HG02870 (cell line): Measurements from ENCODE around the gene CSF1.
"Not testable (repeated sequence)": the region's sequence is repeated elsewhere in the genome, so short reads cannot be mapped to it uniquely, and the experiment has no call there.

Experiments
- ATAC-seq: cut with Tn5 transposase; IDR thresholded peaks from one replicate; pipeline ENCODE4 v1.9.1; 2021; ENCODE audit warnings: mild to moderate bottlenecking, moderate library complexity; ENCODE audit not compliant: unreplicated experiment

Gene CSF1

GRCh38 chr1:109917768-109918606 is 7.3 kb downstream of the CSF1 start:
- no peak for ATAC-seq

- ATAC-seq: no peak
These were observed 8.0 kb downstream of the CSF1 start for GRCh38 chr1:109918671-109919070.

GRCh38 chr1:109919303-109919702 is 8.7 kb downstream of the CSF1 start:
- no peak for ATAC-seq

- not testable (repeated sequence) for ATAC-seq
These were observed 9.7 kb downstream of the CSF1 start for GRCh38 chr1:109920391-109920790.

- no peak for ATAC-seq
These were observed 11.7 kb downstream of the CSF1 start for GRCh38 chr1:109922326-109922725.

- no peak for ATAC-seq
These were observed 12.7 kb downstream of the CSF1 start for GRCh38 chr1:109923131-109923945.

GRCh38 chr1:109923946-109924275 is 13.3 kb downstream of the CSF1 start:
- ATAC-seq: no peak

- no peak for ATAC-seq
These were observed 13.7 kb downstream of the CSF1 start for GRCh38 chr1:109924316-109924715.

- no peak for ATAC-seq
These were observed 14.7 kb downstream of the CSF1 start for GRCh38 chr1:109925159-109925990.

- no peak for ATAC-seq
These were observed 16.1 kb downstream of the CSF1 start for GRCh38 chr1:109926662-109927300.

GRCh38 chr1:109927356-109927755 is 16.7 kb downstream of the CSF1 start:
- ATAC-seq: no peak

- ATAC-seq: no peak
These were observed 17.3 kb downstream of the CSF1 start for GRCh38 chr1:109927911-109928321.

- no peak for ATAC-seq
These were observed 18.0 kb downstream of the CSF1 start for GRCh38 chr1:109928591-109929111.

GRCh38 chr1:109929170-109929569 is 18.5 kb downstream of the CSF1 start:
- ATAC-seq: no peak

- no peak for ATAC-seq
These were observed 19.1 kb downstream of the CSF1 start for GRCh38 chr1:109929588-109930251.

GRCh38 chr1:109930252-109930993 is 19.8 kb downstream of the CSF1 start:
- no peak for ATAC-seq

GRCh38 chr1:109931189-109931731 is 20.6 kb downstream of the CSF1 start:
- no peak for ATAC-seq

GRCh38 chr1:109931911-109932636 is 21.4 kb downstream of the CSF1 start:
- ATAC-seq: no peak
